Breast epithelium (tissue), 3 donors: ENCODE measurements around the gene MOG.

Experiments
- CTCF ChIP-seq, 3 donors: fragments of 450-650 bp; IDR thresholded peaks; one replicate each; pipeline ENCODE4 v1.5.1; 2016 to 2017; ENCODE audit warnings: antibody characterized with exemption in 3 of 3, mild to moderate bottlenecking in 3 of 3, moderate library complexity in 3 of 3
- POLR2AphosphoS5 ChIP-seq, 3 donors: sonication (generic); formaldehyde crosslinking; IDR thresholded peaks; one replicate each; pipeline ENCODE4 v1.6.1; 2017; ENCODE audit warnings: antibody characterized with exemption in 3 of 3

- no peak for TF ChIP-seq CTCF (IDR thresholded peaks at IDR 0.05)
- TF ChIP-seq POLR2AphosphoS5 (IDR thresholded peaks at IDR 0.05): no peak
These were observed 14.1 kb downstream of the MOG start for GRCh38 chr6:29671026-29671425.
